IgD-negative memory B cell (primary cell): Measurements from ENCODE around the gene WDR49. TPM values are rescaled to one million over a fixed set of nuclear protein-coding genes. Genes with fewer than 3 reads are reported as not detected.

ENCODE experiments used
- H3K27ac Mint-ChIP-seq, 3 donors: one replicate each; pipeline ENCODE4 v1.8.0; 2020 to 2022; ENCODE audit warnings: mild to moderate bottlenecking in 3 of 3, mixed read lengths in 3 of 3, moderate library complexity in 1 of 3
- H3K27me3 Mint-ChIP-seq: one replicate; pipeline ENCODE4 v1.8.0; 2021; ENCODE audit warnings: mixed read lengths
- H3K36me3 Mint-ChIP-seq: one replicate; pipeline ENCODE4 v1.8.0; 2020; ENCODE audit warnings: mild to moderate bottlenecking, mixed read lengths
- H3K4me1 Mint-ChIP-seq, 3 donors: one replicate each; pipeline ENCODE4 v1.8.0; 2020 to 2022; ENCODE audit warnings: mixed read lengths in 3 of 3, mild to moderate bottlenecking in 1 of 3
- H3K4me3 Mint-ChIP-seq, 4 donors: one replicate each; pipeline ENCODE4 v1.8.0; 2020 to 2022; ENCODE audit warnings: mild to moderate bottlenecking in 4 of 4, mixed read lengths in 4 of 4, moderate library complexity in 3 of 4
- H3K9me3 Mint-ChIP-seq, 3 donors: one replicate each; pipeline ENCODE4 v1.8.0; 2020 to 2021; ENCODE audit warnings: mixed read lengths in 3 of 3, mild to moderate bottlenecking in 1 of 3
- polyA plus RNA-seq: library from polyadenylated mRNA; unstranded; fragments of 300-500 nt; fragmentation: Illumina TruSeq; gene quantifications from one replicate; pipeline ENCODE4 v1.2.3, GENCODE V29; 2021

Gene WDR49
- polyA plus RNA-seq, 1 donor from 2014 or later, result not detected

DNA sequence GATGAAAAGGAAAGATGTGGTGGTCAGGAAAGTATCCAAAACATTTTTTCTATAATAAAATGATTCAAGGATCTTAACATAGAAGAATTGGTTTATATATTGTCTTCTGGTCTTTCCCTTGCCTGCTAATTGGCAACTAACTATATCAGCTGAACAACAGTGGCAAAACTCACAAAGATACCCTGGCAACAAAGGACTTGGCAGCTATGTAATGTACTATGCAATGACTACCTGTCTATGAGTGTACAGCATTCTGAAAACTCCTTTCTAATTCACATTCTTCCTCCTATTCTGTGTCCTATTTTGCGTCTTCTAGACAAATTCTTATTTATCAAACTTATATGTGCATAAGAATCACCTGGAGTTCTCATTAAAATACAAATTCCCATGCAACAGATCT lies 164.2 kb downstream of the WDR49 start:
- Mint-ChIP-seq H3K27ac (no peak overlapping the region), H3K4me1 (no peaks in the 10 kb centered on the region), H3K27me3 (no peaks in the 10 kb centered on the region), H3K9me3 (peaks cover 0 to 14% (median 0%) of the 10 kb centered on the region in 3 donors), H3K36me3 (no peaks in the 10 kb centered on the region), H3K4me3 (no peak overlapping the region)

DNA sequence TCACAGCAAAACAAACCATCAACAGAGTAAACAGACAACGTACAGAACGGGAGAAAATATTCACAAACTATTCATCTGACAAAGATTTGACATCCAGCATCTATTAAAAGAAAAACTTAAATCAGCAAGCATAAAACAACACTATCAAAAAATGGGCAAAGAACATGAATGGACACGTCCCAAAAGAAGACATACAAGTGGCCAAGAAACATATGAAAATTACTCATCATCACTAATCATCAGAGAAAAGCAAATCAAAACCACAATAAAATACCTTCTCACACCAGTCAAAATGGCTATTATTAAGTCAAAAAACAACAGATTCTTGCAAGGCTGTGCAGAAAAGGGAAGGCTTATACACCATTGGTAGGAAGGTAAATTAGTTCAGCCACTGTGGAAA lies 166.2 kb downstream of the WDR49 start:
- no peaks in the 10 kb centered on the region for H3K27me3 Mint-ChIP-seq
- no peaks in the 10 kb centered on the region for H3K4me1 Mint-ChIP-seq
- no peak overlapping the region for H3K27ac Mint-ChIP-seq
- H3K9me3 Mint-ChIP-seq, result peaks cover 1 to 17% (median 3%) of the 10 kb centered on the region in 3 donors
- no peaks in the 10 kb centered on the region for H3K36me3 Mint-ChIP-seq
- H3K4me3 Mint-ChIP-seq, result no peak overlapping the region

DNA sequence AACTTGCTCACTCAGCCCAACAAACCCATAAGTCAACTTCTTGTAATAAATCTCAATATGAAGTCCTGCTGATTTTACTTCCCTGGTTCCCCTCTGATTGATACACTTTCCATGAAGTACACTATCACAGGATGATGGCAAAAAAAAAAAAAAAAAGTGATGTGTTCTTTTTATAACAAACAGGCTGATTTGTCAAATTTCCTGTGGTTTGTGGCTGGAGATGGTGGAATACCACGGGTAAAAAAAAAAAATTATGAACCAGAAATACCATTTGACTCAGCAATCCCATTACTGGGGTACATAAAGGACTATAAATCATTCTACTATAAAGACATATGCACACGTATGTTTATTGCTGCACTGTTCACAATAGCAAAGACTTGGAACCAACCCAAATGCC lies 169.2 kb downstream of the WDR49 start:
- H3K27me3 Mint-ChIP-seq, result no peaks in the 10 kb centered on the region
- no peak overlapping the region for H3K27ac Mint-ChIP-seq
- H3K36me3 Mint-ChIP-seq, result no peaks in the 10 kb centered on the region
- H3K9me3 Mint-ChIP-seq, result peaks cover 1 to 17% (median 3%) of the 10 kb centered on the region in 3 donors
- no peak overlapping the region for H3K4me3 Mint-ChIP-seq
- peaks cover 0 to 2% (median 0%) of the 10 kb centered on the region in 3 donors for H3K4me1 Mint-ChIP-seq

DNA sequence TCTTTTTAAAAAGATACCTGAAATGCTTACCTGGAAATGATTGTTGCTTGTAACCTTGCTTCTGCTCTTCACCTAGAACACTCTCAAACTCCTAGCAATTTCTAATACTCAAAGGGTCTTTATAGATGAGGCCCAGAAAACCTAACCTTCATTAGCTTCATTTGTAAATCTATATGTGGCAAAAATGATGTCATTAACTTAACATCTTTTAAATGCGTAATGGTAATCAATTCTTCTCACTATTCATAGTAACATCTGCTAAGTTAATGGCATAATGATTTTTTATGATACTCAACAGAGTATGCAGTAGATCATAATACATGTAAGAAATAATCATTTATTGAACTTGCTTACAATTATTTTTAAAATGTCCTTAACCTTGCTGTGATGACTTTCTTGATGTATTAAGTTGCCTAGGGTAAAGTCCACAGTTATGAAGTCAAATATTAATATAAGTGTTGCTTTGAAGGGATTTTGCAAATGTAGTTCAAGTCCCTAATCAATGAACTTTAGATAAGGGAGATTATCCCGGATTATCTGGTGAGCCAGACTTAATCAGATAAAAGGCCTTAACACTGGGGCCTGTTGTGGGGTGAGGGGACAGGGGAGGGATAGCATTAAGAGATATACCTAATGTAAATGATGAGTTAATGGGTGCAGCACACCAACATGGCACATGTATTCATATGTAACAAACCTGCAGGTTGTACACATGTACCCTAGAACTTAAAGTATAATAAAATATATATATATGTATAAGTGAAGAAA lies 169.8 kb downstream of the WDR49 start:
- H3K4me1 Mint-ChIP-seq, result peaks cover 0 to 2% (median 0%) of the 10 kb centered on the region in 3 donors
- no peak overlapping the region for H3K27ac Mint-ChIP-seq
- peaks cover 1 to 17% (median 3%) of the 10 kb centered on the region in 3 donors for H3K9me3 Mint-ChIP-seq
- no peaks in the 10 kb centered on the region for H3K27me3 Mint-ChIP-seq
- no peaks in the 10 kb centered on the region for H3K36me3 Mint-ChIP-seq
- H3K4me3 Mint-ChIP-seq, result no peak overlapping the region

DNA sequence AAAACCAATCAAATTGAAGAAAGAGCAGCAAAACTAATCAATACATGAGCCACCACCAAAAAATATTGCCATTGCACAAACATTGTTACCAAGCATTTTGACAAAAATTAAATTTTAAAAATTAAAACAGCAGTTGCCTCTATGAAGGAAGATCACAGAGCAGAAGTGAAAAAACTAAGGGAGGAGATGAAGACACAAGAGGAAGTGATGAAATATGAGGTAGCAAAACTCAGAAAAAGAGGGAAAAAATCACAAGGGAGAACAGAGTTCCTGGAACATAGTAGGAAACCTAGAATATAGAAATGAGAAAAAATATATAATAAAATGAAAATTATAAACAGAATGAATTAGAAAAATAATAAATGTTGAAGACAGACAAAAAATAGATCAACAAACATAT lies 172.6 kb downstream of the WDR49 start:
- no peaks in the 10 kb centered on the region for H3K36me3 Mint-ChIP-seq
- no peak overlapping the region for H3K4me3 Mint-ChIP-seq
- H3K4me1 Mint-ChIP-seq, result peaks cover 0 to 3% (median 0%) of the 10 kb centered on the region in 3 donors
- peaks cover 1 to 9% (median 3%) of the 10 kb centered on the region in 3 donors for H3K9me3 Mint-ChIP-seq
- H3K27ac Mint-ChIP-seq, result no peak overlapping the region
- no peaks in the 10 kb centered on the region for H3K27me3 Mint-ChIP-seq

DNA sequence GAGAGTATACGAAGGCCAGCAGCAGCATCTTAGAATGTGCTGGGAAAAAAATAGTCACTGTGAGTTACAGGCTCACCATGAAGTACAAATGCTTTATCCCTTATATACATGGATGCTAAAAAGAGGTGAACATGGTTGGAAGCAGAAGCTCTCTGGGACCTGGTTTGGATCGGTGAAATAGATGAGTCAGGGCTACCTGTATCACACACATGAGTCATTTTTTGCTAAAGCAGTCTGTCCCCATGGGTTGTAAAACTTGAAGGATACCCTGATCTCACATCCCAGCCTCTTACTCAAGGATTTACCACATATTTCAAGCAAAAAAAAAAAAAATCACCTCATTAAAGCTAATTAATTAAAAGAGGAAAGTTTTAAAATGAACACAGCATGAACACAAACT lies 173.0 kb downstream of the WDR49 start:
- no peaks in the 10 kb centered on the region for H3K27me3 Mint-ChIP-seq
- no peak overlapping the region for H3K27ac Mint-ChIP-seq
- H3K4me3 Mint-ChIP-seq, result peak overlapping the region in 1 of 4 donors; percentile 37
- H3K4me1 Mint-ChIP-seq, result peaks cover 0 to 3% (median 0%) of the 10 kb centered on the region in 3 donors
- peaks cover 1 to 5% (median 3%) of the 10 kb centered on the region in 3 donors for H3K9me3 Mint-ChIP-seq
- H3K36me3 Mint-ChIP-seq, result no peaks in the 10 kb centered on the region

DNA sequence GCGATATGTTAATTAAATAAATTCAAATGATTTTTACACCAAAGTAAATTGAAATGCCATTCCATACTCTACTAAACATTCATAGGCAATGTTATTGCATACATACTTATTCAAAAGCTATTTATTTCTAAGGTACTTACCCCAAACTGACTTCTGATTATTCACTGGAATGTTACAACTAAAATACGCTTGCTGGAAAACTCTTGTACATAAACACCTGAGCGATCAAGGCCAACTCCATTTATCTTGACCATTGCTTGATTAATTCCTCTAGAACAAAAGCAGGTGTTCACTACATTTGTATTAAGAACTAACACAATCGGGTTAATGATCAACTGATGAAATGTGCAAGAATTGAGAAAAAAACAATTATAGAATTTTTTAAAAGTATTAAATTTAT lies 179.9 kb downstream of the WDR49 start, which contains the start of gene SERPINI2:
TSS of gene SERPINI2 (minus strand) at position 180 of the 400 bp plus-strand sequence. CDS start 2,208 bp downstream, outside the sequence.
- no peak within 1 kb of the TSS for H3K27ac Mint-ChIP-seq
- peaks cover 0 to 1% (median 0%) of the 10 kb centered on the region in 3 donors for H3K4me1 Mint-ChIP-seq
- no peaks in the 10 kb centered on the region for H3K27me3 Mint-ChIP-seq
- H3K4me3 Mint-ChIP-seq, result no peak within 1 kb of the TSS
- no peaks in the 10 kb centered on the region for H3K36me3 Mint-ChIP-seq
- no peaks in the 10 kb centered on the region for H3K9me3 Mint-ChIP-seq

DNA sequence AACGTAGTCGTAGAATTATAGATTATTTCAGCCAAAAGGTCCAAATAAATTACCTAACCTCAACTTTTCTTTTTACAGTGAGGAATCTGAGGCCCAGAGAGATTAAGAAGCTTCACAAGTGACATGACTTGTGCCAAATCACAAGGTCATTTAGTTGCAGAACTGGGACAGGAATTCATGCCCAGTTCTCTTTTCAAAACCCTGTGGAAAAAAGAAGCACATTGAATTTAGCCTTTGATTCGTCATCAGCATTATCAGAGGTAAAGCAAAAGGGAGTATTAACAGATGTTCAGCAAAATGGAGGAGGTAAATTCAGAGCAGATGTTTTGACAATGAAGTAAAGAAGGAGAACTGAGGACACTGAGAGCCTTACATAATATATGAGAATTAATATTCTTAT lies 184.4 kb downstream of the WDR49 start:
- H3K4me1 Mint-ChIP-seq, result no peaks in the 10 kb centered on the region
- H3K9me3 Mint-ChIP-seq, result peaks cover 0 to 1% (median 0%) of the 10 kb centered on the region in 3 donors
- no peak overlapping the region for H3K27ac Mint-ChIP-seq
- no peak overlapping the region for H3K4me3 Mint-ChIP-seq
- no peaks in the 10 kb centered on the region for H3K36me3 Mint-ChIP-seq
- H3K27me3 Mint-ChIP-seq, result no peaks in the 10 kb centered on the region

DNA sequence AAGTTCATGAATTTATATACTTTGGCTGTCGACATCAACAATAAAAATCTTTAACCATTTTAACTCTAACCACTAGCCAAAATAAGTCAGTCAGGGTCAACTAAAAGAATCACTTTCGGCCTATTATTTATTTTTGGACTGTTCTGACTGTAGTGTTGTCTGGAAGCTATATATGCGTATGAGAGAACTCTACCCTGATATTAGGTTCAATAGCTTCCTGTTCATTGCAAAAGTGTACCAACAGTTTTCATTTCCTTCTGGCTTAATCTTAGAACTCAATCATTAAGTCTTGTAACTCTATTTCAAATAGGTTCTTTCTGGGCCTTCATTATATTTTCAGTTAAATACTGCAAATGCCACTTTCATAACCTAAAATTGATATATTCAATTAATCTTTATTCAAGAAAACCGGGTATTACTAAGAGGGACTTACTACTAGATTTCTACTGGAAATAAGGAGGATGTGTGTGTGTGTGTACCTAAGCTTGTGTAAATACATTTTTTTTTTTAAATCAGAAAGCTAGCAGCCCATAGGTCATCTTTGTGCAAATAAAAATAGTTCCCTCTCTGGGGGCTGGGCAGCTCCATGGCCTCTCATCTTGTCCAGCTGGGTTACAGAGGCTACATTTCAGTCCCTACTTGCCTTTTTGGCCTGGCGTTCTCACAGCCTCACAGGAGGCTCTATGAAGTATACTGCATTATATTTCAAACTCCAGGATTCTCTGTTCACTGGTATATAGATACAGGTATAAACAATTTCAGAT lies 185.7 kb downstream of the WDR49 start:
- Mint-ChIP-seq H3K4me3 (no peak overlapping the region), H3K36me3 (no peaks in the 10 kb centered on the region), H3K4me1 (no peaks in the 10 kb centered on the region), H3K27me3 (no peaks in the 10 kb centered on the region), H3K9me3 (peaks cover 0 to 1% (median 0%) of the 10 kb centered on the region in 3 donors), H3K27ac (no peak overlapping the region)

DNA sequence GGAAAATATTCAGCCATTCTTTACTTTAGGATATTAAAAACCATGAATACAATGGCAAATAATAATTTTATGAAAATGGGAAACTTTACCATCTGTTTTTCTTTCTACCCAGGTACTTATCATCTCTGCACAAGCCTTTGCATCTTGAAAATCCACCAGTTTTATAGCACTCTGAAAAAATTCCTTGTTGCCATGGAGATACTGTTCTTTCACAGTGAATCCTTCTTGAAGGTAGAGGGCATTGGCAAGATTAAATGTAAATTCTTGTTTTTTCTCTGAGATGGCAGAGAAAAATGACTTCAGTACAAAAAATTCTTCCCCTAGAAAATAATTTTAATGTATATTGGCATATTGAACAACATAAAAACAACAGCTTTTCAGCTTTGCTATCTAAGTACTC lies 186.8 kb downstream of the WDR49 start:
- Mint-ChIP-seq H3K9me3 (peaks cover 0 to 1% (median 0%) of the 10 kb centered on the region in 3 donors), H3K4me3 (no peak overlapping the region), H3K27me3 (no peaks in the 10 kb centered on the region), H3K36me3 (no peaks in the 10 kb centered on the region), H3K27ac (no peak overlapping the region), H3K4me1 (no peaks in the 10 kb centered on the region)

DNA sequence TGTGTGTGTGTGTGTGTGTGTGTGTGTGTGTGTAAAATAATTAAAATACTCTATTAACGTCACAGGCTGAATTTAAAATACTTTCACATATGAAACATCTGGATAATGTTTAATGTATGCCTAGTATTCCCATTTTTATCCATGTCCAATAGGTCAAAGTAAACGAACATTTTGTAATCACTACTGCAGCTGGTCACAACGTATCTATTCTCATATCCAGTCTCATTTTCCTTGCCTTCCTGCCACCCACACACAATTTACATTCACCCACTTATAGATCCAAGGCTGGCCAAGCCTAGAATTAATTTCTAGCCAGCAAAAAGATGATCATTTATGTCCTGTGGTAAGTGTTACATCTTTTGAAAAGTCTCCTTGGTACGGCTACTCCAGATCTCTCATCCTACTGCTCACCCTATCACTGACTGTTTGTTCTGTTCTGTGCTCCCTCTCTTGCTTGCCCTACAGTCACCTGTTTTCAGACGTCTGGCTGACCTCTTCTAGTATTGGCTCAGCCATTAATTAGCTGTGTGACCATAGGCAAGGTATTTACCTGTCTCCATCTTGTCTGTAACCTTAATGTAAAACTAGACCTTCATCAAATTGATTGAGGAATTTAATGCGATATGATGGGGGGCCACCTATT lies 197.5 kb downstream of the WDR49 start:
- peaks cover 0 to 2% (median 0%) of the 10 kb centered on the region in 3 donors for H3K9me3 Mint-ChIP-seq
- H3K4me3 Mint-ChIP-seq, result no peak overlapping the region
- no peaks in the 10 kb centered on the region for H3K27me3 Mint-ChIP-seq
- no peaks in the 10 kb centered on the region for H3K36me3 Mint-ChIP-seq
- H3K4me1 Mint-ChIP-seq, result peaks cover 0 to 1% (median 0%) of the 10 kb centered on the region in 3 donors
- no peak overlapping the region for H3K27ac Mint-ChIP-seq

DNA sequence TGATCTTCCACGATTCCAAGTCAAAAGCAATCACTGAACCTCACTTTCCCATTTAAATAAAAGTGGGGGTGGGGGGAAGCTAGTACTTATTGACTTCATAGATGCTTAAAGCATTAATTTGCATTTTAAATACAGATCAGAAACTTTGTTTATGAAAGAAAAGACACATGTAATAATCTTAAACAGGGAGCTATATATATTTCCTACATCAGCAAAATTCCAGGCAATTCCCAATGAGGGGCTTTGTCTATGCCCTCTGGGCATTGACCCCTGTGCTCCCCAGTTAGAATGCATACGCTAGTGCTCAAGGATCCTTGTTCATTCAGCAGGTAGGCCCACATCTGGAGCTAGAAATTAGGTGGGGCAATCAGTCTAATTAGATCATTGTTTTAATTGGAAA lies 199.9 kb downstream of the WDR49 start:
- H3K36me3 Mint-ChIP-seq, result no peaks in the 10 kb centered on the region
- H3K9me3 Mint-ChIP-seq, result peaks cover 0 to 2% (median 0%) of the 10 kb centered on the region in 3 donors
- H3K27ac Mint-ChIP-seq, result no peak overlapping the region
- peaks cover 0 to 1% (median 0%) of the 10 kb centered on the region in 3 donors for H3K4me1 Mint-ChIP-seq
- no peaks in the 10 kb centered on the region for H3K27me3 Mint-ChIP-seq
- no peak overlapping the region for H3K4me3 Mint-ChIP-seq

DNA sequence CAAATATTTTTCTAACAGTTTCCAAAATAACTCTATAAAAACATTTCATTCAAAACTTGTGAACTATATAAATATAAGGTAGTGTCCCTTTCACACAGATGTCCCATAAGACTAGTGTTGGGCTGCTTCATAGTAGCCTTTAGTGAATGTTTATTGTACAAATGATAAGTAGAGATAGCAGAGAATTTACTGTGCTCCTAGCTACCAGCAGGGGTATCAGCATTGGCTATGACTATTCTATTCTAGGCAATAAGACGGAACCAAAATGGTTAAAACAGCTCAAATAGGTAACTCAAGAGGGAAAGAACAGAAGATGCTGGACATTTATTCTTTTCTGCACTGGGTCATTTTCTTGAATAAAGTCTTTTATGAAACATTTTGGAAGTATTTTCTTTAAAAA lies 202.5 kb downstream of the WDR49 start:
- no peaks in the 10 kb centered on the region for H3K27me3 Mint-ChIP-seq
- peaks cover 0 to 2% (median 0%) of the 10 kb centered on the region in 3 donors for H3K9me3 Mint-ChIP-seq
- no peak overlapping the region for H3K4me3 Mint-ChIP-seq
- H3K27ac Mint-ChIP-seq, result no peak overlapping the region
- peaks cover 0 to 1% (median 0%) of the 10 kb centered on the region in 3 donors for H3K4me1 Mint-ChIP-seq
- H3K36me3 Mint-ChIP-seq, result no peaks in the 10 kb centered on the region

DNA sequence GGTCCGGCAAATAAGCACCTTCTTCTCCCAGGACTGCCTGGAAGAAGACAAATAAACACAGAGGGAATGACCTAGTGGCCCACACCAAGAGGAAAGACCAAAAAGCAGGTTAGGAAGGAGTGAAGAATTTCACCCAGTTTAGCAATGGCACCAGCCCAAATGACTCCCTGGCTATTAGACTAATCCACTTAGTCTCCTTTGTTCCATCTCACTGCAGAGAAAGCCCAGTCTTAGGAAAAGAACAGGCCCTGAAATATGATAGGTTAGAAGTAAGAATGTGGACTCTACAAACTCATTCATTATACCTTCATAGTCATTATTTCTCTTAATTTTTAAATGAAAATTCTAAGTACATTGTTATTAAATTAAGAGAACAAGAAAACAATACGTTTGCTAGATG lies 203.1 kb downstream of the WDR49 start:
- Mint-ChIP-seq H3K4me3 (no peak overlapping the region), H3K4me1 (peaks cover 0 to 1% (median 0%) of the 10 kb centered on the region in 3 donors), H3K36me3 (no peaks in the 10 kb centered on the region), H3K27ac (no peak overlapping the region), H3K27me3 (no peaks in the 10 kb centered on the region), H3K9me3 (peaks cover 0 to 2% (median 0%) of the 10 kb centered on the region in 3 donors)

DNA sequence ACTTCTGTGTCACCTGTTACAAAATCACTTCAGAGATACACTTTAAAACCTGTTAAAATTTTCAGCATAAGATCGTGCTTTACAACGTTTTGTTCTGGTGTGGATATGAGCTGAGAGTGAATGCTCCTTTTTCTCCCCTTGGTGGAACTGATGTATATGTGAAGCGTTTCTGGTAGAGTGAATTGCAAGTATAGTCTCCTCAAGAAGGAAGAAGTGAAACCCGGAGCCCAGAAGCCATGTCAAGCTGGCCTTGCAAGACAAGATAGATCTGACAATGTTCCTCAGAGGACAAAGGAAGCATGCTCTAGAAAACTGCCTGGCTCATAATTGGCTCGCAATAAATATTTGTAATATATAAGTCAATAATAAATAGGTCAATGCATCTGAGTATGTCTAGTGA lies 203.5 kb downstream of the WDR49 start:
- no peaks in the 10 kb centered on the region for H3K36me3 Mint-ChIP-seq
- no peaks in the 10 kb centered on the region for H3K27me3 Mint-ChIP-seq
- H3K4me1 Mint-ChIP-seq, result no peaks in the 10 kb centered on the region
- H3K9me3 Mint-ChIP-seq, result peaks cover 0 to 2% (median 0%) of the 10 kb centered on the region in 3 donors
- H3K27ac Mint-ChIP-seq, result no peak overlapping the region
- no peak overlapping the region for H3K4me3 Mint-ChIP-seq
